Umbilical cord (tissue), 2 donors: ENCODE results near the gene PITPNC1. TPM values are rescaled to one million over a fixed set of nuclear protein-coding genes. Genes with fewer than 3 reads are reported as not detected.
"Not testable (repeated sequence)": the region's sequence is repeated elsewhere in the genome, so short reads cannot be mapped to it uniquely, and the experiment has no call there.

ENCODE experiments used
- DNase-seq: peaks from one replicate; pipeline ENCODE4 v3.0.0-alpha.2; 2015; ENCODE audit warnings: low spot score
- total RNA-seq: library from RNA; depleted of rRNA; stranded (reverse); fragments of >200 nt; gene quantifications from one replicate; pipeline ENCODE4 v1.2.3, GENCODE V29; 2014; ENCODE audit warnings: low replicate concordance; ENCODE audit not compliant: insufficient read depth

The PITPNC1 gene
- total RNA-seq, 1 donor from 2014 or later: 32.0 TPM

DNA sequence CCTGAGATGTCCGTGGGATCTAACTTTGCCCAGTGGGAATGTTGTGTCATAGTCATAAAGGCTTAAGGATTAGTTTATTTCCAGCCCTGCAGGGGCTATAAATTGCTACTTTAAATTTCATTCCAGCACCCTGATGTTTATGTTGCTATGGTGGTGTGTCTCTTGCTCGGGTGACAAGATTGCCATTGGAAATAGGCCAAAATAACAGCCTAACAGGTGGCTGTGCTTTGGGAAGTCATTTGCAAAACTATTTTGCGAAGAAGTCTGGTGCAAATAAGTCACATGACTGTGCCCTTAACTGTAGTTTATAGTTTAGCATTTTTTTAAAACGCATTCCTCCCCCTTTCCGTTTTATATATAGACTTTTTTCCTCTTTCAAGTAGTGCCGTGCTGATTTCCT lies 23.1 kb downstream of the PITPNC1 start:
- DNase-seq: no peak

DNA sequence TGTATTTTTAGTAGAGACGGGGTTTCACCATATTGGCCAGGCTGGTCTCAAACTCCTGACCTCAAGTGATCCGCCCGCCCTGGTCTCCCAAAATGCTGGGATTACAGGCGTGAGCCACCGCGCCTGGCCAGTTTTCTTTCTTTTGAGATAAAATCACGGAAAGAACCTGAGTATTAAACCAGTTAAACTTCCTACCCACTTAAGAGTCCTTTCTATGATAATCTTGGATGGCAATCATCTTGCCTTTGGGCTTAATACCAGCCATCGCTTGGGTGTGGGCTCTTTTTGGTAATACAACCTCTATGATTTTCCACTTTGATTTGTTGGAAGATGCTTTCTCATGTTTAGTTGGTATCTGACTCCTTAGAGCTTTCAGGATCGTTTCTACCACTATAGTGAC lies 24.0 kb downstream of the PITPNC1 start:
- no peak for DNase-seq

DNA sequence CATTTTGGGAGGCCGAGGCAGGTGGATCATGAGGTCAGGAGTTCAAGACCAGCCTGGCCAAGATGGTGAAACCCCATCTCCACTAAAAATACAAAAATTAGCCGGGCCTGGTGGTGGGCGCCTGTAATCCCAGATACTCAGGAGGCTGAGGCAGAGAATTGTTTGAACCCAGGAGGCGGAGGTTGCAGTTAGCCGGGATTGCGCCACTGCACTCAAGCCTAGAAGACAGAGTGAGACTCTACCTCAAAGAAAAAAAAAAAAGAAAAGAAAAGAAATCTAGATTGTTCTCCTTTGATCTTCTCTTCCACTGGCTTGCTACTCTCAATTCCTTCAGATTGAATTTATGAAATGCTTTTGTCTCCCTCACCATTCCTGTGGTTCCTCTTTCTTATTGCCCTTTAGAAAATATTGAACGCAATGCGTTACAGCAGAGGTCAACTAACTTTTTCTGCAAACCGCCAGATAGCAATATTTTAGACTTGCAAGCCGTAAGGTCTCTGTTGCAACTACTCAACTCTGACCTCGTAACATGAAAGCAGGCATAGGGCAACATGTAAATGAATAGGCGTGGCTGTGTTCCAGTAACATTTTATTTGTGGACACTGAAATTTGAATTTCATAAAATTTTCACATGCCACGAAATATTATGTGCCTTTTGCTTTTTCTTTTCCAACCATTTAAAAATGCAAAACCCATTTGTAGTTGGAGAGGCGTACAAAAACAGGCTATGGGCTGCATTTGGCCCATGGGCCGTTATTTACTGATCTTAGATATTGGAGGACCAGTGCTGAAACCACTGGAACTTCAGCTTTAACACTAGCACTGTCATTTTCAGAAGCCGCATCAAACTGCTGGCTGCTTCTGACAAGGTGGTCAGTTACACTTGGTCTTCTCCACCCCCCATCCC lies 24.8 kb downstream of the PITPNC1 start:
- DNase-seq: no peak

GRCh38 chr17:67403065-67403464 lies 26.0 kb downstream of the PITPNC1 start:
- DNase-seq: no peak

GRCh38 chr17:67403483-67403882 lies 26.4 kb downstream of the PITPNC1 start:
- DNase-seq: no peak

GRCh38 chr17:67408455-67408830 lies 31.4 kb downstream of the PITPNC1 start:
- not testable (repeated sequence) for DNase-seq

DNA sequence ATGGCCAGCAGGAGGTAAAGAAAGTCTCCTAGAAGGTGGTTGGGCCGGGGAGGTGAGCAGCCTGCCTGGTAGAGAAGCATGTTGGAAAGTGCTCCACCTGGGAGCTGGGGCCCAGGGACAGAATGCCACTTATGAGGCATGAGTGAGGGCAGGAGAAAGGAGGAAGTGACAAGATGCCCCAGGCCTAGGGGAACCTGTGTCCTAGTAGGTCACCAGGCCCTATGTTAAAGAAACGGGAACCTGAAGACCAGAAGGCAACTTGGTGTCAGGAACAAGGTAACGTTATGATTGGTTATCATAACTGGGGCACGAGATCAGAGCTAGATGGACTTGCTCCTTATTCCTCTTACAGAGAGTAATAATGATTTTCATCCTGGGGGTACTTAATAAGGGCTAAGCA lies 34.3 kb downstream of the PITPNC1 start:
- no peak for DNase-seq

- DNase-seq: no peak
These were observed 35.0 kb downstream of the PITPNC1 start for GRCh38 chr17:67412032-67412431.

- no peak for DNase-seq
These were observed 35.9 kb downstream of the PITPNC1 start for GRCh38 chr17:67412941-67413340.

GRCh38 chr17:67413388-67413787 lies 36.3 kb downstream of the PITPNC1 start:
- no peak for DNase-seq

GRCh38 chr17:67414130-67414529 lies 37.0 kb downstream of the PITPNC1 start:
- no peak for DNase-seq

DNA sequence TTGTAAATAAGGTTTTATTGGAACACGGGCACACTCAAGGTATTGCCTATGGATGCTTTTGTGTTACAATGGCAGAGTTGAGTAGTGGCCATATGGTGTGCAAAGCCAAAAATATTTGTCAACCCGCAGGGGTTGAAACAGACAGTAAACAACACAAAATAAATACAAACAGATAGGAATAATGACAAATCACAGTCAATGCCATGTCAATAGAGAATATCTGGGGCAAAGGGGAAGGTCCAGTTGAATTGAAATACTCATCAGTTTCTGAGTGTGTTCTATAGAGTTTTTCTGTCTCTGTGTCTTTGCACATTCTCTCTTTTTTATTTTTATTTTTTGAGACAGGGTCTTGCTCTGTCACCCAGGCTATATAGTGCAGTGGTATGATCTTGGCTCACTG lies 37.5 kb downstream of the PITPNC1 start:
- DNase-seq: no peak

GRCh38 chr17:67415291-67415690 lies 38.2 kb downstream of the PITPNC1 start:
- no peak for DNase-seq

- no peak for DNase-seq
These were observed 40.4 kb downstream of the PITPNC1 start for GRCh38 chr17:67417507-67417906.

DNA sequence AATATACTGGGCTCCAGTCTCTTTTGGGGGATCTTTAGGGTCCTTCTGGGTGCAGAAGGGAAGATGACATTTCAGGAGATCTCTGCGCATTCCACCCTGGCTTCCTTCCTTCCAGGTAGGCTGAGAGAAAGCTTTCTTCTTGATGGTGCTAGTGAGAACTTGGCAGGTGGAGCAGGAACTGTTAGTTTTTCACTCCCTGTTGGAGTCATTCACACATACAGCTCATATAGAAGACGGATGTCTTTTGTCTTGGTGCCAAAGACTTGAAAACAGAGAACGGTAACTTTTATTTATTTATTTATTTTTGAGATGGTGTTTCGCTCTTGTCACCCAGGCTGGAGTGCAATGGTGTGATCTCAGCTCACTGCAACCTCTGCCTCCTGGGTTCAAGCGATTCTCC lies 43.9 kb downstream of the PITPNC1 start:
- DNase-seq: no peak

DNA sequence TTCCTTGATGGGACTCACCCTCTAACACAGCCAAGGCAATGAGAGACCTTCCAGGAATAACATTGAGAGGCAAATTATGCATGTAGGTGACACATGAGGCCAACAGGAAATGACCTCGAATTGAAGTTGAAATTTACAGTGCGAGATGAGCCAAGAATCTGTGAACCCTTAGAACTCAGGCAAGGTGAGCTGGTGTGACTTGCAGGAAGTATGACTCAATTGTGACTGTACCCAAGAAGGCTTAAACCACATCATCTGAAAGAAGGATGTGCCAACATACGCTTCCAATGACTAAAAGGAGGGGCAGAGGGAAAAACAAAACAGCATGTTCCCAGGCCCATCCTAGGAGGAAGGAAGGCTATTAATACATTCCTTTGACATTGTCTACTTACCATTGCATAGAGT lies 44.8 kb downstream of the PITPNC1 start:
- no peak for DNase-seq

- not testable (repeated sequence) for DNase-seq
These were observed 45.2 kb downstream of the PITPNC1 start for GRCh38 chr17:67422296-67422695.

DNA sequence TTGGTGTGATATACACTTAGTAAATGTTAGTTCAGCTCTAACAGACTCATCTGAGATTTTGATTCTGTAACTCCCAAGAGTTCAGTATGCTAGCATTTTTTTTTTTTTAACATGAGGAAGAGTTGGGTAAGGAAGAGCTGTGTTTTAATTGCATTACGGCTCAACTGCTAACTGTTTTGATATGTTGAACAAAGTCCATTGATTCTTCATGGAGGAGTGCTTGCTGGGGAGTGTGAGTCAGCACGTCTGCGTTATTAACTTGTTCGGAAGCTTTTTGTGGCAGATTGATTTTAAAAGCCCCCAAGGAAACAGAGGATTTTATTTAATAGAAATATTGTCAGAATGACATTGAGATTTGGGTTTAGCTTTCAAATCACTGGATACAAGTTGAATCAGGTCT lies 45.8 kb downstream of the PITPNC1 start:
- DNase-seq: no peak

DNA sequence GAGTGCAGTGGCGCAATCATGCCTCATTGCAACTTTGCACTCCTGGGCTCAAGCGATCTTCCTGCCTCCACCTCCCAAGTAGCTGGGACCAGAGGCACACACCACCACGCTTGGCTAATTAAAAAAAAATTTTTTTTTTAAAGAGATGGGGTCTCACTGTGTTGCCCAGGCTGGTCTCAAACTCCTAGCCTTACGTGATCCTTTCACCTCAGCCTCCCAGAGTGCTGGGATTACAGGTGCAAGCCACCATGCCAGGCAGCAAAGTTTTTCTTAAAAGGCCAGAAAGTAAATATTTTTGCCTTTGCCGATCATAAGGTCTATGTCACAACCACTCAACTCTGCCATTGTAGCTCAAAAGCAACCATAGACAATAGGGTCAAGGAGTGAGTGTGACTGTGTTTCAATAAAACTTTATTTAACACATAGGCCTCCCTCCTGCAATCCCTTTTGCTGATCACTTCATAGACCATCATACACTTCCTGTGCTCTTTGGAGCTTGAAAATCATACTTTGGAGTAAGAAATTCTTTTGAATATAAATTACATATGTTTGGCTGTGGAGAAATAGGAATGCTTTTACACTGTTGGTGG lies 48.6 kb downstream of the PITPNC1 start:
- no peak for DNase-seq

GRCh38 chr17:67427424-67427823 lies 50.3 kb downstream of the PITPNC1 start:
- no peak for DNase-seq

GRCh38 chr17:67430515-67430914 lies 53.4 kb downstream of the PITPNC1 start:
- DNase-seq: not testable (repeated sequence)

- DNase-seq: no peak
These were observed 54.4 kb downstream of the PITPNC1 start for GRCh38 chr17:67431249-67432015.
